HG03039 (cell line): ENCODE measurements around the gene DYDC2.

Experiments
- ATAC-seq: cut with Tn5 transposase; IDR thresholded peaks from one replicate; pipeline ENCODE4 v1.9.1; 2021; ENCODE audit warnings: mild to moderate bottlenecking, moderate library complexity; ENCODE audit not compliant: unreplicated experiment

Gene DYDC2

DNA sequence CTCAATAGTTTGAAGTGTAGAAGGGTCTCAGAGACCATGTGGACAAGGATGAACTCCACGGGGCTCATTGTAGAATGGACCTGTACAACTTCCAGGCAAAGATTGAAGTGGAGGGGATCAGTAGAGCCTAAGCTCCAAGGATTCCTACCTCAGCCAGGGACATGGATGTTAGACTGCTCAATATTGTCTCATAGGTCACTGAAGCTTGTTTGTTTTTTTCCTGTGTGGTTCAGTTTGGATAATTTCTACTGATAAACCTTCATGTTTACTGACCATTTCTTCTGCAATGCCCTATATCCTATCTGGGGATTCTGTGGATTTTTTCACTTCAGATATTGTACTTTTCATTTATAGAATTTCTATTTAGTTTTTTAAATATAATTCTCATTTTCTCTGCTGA is 8.9 kb downstream of the DYDC2 start:
- no peak for ATAC-seq

GRCh38 chr10:80371467-80371866 is 14.9 kb downstream of the DYDC2 start:
- no peak for ATAC-seq

GRCh38 chr10:80372675-80373074 is 16.1 kb downstream of the DYDC2 start:
- no peak for ATAC-seq

DNA sequence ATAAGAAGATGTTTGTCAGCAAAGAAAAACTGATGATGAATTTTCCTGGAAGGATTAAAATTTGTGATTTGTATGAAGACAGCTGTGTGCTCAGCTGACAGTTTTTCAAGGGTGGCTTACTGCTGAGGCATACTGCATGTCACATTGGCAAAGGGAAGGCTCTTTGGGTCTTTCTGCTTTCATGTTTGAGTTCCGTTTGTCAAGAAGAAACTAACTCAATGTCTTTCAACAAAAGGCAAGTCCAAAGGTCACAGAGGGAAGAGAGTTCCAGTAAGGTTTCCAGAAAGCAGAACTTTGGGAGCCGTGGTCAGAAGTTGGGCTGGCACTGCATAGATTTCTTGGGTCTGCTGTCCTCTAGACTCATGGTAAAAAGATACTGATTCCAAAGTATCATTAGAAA is 16.9 kb downstream of the DYDC2 start:
- no peak for ATAC-seq

DNA sequence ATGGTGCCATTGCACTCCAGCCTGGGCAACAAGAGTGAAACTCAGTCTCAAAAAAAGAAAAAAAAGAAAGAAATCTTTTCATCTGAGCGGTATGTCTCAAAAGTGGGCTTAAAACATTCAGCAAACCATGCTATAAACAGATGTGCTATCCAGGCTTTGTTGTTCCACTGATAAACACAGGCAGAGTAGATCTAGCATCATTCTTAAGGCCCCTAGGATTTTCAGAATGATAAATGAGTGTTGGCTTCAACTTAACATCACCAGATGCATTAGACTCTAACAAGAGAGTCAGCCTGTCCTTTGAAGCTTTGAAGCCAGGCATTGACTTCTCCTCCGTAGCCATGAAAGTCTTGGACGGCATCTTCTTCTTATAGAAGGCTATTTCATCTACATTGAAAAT is 23.1 kb downstream of the DYDC2 start:
- no peak for ATAC-seq

DNA sequence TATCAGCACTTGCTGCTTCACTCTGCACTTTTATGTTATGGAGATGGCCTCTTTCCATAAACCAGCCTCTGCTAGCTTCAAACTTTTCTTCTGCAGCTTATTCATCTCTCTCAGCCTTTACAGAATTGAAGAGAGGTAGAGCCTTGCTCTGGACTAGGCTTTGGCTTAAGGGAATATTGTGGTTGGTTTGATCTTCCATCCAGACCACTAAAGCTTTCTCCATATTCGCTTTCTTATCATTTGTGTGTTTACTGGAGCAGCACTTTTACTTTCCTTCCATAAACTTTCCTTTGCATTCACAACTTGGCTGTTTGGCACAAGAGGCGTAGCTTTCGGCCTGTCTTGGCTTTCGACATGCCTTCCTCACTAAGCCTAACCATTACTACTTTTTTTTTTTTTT is 23.6 kb downstream of the DYDC2 start:
- ATAC-seq: no peak

GRCh38 chr10:80382989-80383388 is 26.4 kb downstream of the DYDC2 start:
- no peak for ATAC-seq

DNA sequence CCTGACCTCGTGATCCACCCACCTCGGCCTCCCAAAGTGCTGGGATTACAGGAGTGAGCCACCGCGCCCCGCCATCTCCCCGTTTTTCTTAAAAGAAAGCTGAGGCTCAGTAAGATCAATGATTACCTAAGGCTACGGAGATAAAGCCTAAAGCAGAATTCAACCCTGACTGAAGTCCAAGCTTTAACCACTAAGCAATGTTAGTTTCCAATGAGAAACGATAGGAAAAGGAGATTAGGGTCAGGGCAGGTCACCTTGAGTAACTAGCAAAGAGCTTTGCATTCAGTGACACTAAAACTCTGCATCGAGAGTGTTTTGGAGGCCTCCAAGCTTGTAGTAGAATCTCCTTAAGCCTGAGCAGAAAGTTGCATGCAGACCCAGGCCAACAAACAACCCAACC is 34.2 kb downstream of the DYDC2 start:
- no peak for ATAC-seq

DNA sequence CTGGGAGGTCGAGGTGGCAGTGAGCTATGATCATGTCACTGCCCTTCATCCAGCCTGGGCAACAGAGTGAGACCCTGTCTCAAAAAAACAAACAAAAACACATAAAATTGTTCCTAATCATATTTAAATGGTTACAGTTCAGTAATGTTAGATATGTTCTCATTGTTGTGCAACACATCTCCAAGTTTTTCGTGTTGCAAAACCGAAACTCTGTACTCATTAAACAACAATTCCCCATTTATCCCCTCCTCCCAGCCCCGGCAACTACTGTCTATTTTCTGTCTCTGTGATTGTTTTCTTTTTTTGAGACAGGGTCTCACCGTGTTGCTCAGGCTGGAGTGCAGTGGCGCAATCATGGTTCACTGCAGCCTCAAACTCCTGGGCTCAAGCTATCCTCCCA is 35.7 kb downstream of the DYDC2 start:
- no peak for ATAC-seq

GRCh38 chr10:80394358-80394916 is 37.9 kb downstream of the DYDC2 start:
- ATAC-seq: no peak

DNA sequence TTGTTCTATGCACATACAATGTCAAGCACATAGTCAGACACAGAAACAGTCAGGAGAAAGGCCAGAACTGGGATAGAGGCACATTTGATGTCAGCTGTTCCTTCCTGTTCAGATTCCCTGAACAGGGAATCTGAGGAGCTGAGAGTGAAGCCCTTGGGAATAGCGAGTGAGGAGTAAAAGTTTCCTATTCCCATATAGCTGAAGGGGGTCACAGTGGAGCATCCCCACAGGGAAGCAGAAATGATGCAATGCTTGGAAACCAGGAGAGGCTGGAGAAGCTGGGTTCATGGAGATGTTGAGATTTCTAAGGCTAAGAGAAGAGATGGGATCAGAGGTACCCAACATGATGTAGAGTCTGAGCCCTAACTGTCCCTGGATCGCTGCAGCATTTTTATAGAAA is 40.4 kb downstream of the DYDC2 start:
- ATAC-seq: no peak

GRCh38 chr10:80400136-80400804 is 43.7 kb downstream of the DYDC2 start:
- ATAC-seq: no peak

GRCh38 chr10:80405035-80405434 is 48.5 kb downstream of the DYDC2 start:
- no peak for ATAC-seq

GRCh38 chr10:80405626-80406025 is 49.0 kb downstream of the DYDC2 start:
- no peak for ATAC-seq

- no peak for ATAC-seq
Measured at GRCh38 chr10:80406204-80406603, 49.6 kb downstream of the DYDC2 start.

- peak; percentile 20 for ATAC-seq
Measured at GRCh38 chr10:80407812-80408241, 51.2 kb downstream of the DYDC2 start.

- peak; percentile 94 for ATAC-seq
Measured at GRCh38 chr10:80408242-80409101, 51.9 kb downstream of the DYDC2 start, which contains the start of gene PRXL2A. Gene PRXL2A (plus strand): TSS chr10:80408551. CDS start chr10:80420468, 11,917 bp downstream.

GRCh38 chr10:80409121-80409520 is 52.5 kb downstream of the DYDC2 start:
- ATAC-seq: no peak

GRCh38 chr10:80410122-80410521 is 53.5 kb downstream of the DYDC2 start:
- ATAC-seq: no peak

DNA sequence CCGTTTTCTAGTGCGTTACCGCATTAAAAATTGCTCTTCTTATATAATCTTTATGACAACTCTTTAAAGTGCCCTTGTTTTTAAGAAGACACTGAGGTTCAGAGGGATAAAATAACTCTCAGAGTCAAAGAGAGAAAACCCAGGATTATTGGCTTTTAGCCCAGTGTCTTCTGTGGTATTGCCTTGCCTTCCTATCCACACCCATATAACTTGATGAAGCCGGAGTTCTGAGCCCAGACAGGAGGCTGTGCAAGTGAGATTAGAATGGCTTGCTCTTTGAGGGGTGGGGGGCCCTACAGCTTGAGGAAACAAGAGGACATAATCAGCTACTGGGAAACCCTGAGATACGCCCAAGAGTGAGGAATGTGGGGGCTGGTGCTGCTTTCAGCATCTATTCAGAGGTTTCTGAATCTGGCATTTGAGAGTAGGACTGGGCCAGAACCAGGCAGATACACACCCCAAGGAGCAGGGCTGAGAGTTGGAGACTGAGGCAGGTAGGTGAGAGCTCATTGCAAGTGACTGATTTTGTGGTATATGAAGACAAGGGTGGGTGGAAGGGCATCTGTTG is 54.1 kb downstream of the DYDC2 start:
- no peak for ATAC-seq

GRCh38 chr10:80411267-80411668 is 54.7 kb downstream of the DYDC2 start:
- ATAC-seq: no peak
